ENCODE data around the gene MON2.

The MON2 gene

DNA sequence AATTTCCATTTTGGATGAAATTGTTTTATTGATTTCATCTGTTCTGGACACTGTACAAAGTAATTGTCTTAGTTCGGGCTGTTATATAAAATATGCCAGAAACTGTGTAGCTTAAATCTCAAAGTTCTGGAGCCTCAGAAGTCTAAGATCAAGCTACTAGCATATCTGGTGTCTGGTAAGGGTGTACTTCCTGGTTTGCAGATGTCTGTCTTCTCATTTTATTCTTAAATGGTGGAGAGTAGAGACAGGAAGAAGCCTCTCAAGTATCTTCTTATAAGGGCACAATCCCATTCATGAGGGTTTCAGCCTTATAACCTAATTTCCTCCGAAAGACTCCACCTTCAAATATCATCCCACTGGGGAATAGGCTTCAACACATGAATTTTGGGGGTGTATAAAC, 51.3 kb downstream of the MON2 start:
- TF ChIP-seq, protein P1, sequence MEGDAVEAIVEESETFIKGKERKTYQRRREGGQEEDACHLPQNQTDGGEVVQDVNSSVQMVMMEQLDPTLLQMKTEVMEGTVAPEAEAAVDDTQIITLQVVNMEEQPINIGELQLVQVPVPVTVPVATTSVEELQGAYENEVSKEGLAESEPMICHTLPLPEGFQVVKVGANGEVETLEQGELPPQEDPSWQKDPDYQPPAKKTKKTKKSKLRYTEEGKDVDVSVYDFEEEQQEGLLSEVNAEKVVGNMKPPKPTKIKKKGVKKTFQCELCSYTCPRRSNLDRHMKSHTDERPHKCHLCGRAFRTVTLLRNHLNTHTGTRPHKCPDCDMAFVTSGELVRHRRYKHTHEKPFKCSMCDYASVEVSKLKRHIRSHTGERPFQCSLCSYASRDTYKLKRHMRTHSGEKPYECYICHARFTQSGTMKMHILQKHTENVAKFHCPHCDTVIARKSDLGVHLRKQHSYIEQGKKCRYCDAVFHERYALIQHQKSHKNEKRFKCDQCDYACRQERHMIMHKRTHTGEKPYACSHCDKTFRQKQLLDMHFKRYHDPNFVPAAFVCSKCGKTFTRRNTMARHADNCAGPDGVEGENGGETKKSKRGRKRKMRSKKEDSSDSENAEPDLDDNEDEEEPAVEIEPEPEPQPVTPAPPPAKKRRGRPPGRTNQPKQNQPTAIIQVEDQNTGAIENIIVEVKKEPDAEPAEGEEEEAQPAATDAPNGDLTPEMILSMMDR (IDR thresholded peaks at IDR 0.05; ENCODE audit: low read depth, low read length), result no peak
- H3K4me3 ChIP-seq (replicated peaks in 1 of 2; ENCODE audit: low read depth in 2 of 2, low read length in 2 of 2), result no peak overlapping the region
- DNase-seq (ENCODE audit: low read depth in 2 of 2), result no peak

DNA sequence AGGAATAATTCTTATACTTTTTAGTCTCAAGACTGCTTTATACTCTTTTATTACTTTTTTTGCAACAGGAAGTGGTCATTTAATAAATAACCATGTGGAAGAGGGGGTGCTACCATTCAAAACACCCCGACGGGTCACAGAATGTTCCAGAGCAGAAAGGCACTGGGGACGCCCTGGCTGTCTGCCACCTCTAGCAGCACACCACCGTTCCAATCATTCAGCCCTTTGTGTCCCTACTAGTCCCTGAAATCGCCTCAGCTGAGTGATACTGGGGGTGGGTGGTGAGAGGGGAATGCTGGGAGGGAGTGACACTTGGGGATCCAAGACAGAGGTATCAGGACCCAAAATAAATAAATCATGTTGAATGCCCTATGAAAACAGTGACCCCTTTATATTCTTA, 52.4 kb downstream of the MON2 start:
- TF ChIP-seq, protein P1 (IDR thresholded peaks at IDR 0.05; ENCODE audit: low read depth, low read length), result no peak
- H3K4me3 ChIP-seq (replicated peaks in 1 of 2; ENCODE audit: low read depth in 2 of 2, low read length in 2 of 2), result no peak overlapping the region
- DNase-seq (ENCODE audit: low read depth in 2 of 2), result no peak

DNA sequence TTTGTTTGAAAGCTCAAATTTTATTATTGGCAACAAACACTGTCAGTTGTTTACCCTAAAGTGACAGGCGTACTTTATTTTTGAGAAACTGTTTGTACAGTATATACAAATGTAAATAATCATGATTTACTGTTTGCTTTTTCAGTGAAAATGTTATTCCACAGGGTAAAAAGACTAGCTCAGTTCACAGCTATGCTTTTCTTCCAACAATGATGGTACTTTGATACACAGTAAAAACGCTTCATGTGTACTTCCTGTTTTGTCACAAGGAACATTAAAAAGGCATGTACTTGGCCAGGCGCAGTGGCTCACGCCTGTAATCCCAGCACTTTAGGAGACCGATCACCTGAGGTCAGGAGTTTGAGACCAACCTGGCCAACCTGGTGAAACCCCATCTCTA, 53.7 kb downstream of the MON2 start:
- H3K4me3 ChIP-seq (replicated peaks in 1 of 2; ENCODE audit: low read depth in 2 of 2, low read length in 2 of 2), result no peak overlapping the region
- DNase-seq (ENCODE audit: low read depth in 2 of 2), result no peak
- TF ChIP-seq, protein P1 (IDR thresholded peaks at IDR 0.05; ENCODE audit: low read depth, low read length), result no peak

DNA sequence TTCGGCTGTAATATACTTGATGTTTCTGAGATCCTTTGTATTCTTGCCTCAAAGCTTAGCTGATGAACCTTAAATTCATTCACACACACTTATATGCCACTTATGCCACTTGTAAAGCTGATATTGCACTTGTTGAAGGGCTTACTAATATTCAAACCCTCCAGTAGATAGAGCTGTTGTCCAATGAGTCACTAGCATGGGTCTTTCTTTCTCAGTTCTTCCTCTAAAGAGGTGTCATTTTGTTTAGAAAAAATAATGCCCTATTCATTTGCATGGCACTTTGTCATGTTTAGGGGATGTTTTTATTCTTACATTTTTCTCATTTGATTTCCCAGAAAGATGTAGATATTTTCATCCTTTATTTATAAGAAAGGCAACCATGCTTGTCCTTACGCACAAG, 56.4 kb downstream of the MON2 start:
- TF ChIP-seq, protein P1 (IDR thresholded peaks at IDR 0.05; ENCODE audit: low read depth, low read length), result no peak
- H3K4me3 ChIP-seq (replicated peaks in 1 of 2; ENCODE audit: low read depth in 2 of 2, low read length in 2 of 2), result no peak overlapping the region
- DNase-seq (ENCODE audit: low read depth in 2 of 2), result peak; percentile 19 to 22

DNA sequence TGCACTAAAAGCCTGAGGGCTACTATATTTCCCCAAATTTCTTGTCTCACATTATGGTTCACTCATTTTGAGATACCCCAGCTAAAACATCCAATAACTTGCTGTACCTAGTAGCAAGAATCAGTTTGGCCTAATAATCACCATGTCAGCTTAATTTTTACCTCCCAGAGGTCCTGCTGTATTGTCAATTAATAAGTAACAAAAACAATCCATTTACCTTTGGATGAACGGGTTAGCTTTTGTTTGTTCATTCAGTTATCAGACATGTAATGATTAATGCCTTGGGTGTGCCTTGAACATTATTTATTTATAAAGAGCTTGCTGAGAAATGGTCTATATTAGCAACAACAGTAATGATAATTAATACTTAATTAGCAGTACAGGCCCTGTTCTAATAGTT, 57.0 kb downstream of the MON2 start:
- no peak for DNase-seq (ENCODE audit: low read depth in 2 of 2)
- TF ChIP-seq, protein P1 (IDR thresholded peaks at IDR 0.05; ENCODE audit: low read depth, low read length), result no peak
- H3K4me3 ChIP-seq (replicated peaks in 1 of 2; ENCODE audit: low read depth in 2 of 2, low read length in 2 of 2), result no peak overlapping the region

DNA sequence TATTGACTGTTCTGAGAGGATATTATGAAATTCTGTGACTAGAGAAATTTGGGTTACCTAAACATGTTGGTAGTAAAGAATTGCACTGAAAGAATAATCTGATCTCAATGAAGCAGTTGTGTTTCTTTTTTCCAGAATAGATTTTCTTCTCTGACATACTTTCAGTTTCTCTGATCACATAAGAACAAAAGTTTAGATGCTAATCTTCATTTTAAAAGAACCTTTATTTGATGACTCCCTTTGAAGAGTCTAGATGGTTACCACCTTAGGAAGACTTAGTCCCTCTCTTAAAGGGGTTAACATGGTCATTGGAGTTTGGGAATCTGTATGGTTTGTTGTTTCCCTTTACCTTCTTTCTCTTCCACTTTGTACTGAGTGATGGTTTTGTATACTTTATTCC, 58.6 kb downstream of the MON2 start:
- no peak for DNase-seq (ENCODE audit: low read depth in 2 of 2)
- no peak overlapping the region for H3K4me3 ChIP-seq (replicated peaks in 1 of 2; ENCODE audit: low read depth in 2 of 2, low read length in 2 of 2)
- TF ChIP-seq, protein P1 (IDR thresholded peaks at IDR 0.05; ENCODE audit: low read depth, low read length), result no peak

DNA sequence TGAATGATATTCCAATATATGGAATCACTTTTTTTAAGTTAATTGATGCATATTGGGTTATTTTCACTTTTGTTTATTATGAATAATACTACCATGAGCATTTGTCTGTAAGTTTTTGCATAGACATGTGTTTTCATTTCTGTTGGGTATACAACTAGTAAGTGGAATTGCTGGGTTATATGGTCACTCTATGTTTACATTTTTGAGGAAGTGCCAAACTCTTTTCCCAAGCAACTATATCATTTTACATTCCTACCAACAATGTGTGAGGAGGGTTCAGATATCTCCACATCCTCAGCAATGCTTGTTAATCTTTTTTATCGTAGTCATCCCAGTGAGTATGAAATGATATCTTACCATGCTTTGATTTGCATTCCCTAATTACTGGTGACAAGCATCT, 64.0 kb downstream of the MON2 start:
- no peak overlapping the region for H3K4me3 ChIP-seq (replicated peaks in 1 of 2; ENCODE audit: low read depth in 2 of 2, low read length in 2 of 2)
- TF ChIP-seq, protein P1 (IDR thresholded peaks at IDR 0.05; ENCODE audit: low read depth, low read length), result no peak
- peak; percentile 41 to 47 for DNase-seq (ENCODE audit: low read depth in 2 of 2)
